H1 (cell line): Measurements from ENCODE around the gene CYP27B1. TPM values are rescaled to one million over a fixed set of nuclear protein-coding genes. Genes with fewer than 3 reads are reported as not detected.

Experiments
- CTCF ChIA-PET: fragments of 300-600 bp; sonication (Branson Sonifier 250); formaldehyde crosslinking; loops from one replicate; lab custom pipeline; 2021; ENCODE audit not compliant: partially characterized antibody; lab: Charles Lee
- POLR2A ChIA-PET: fragments of 300-600 bp; sonication (Branson Sonifier 250); formaldehyde crosslinking; loops from one replicate; lab custom pipeline; 2021; ENCODE audit warnings: inconsistent platforms; ENCODE audit not compliant: partially characterized antibody; lab: Charles Lee
- DNase-seq, 2 experiments: peaks; one replicate each; pipeline versions ENCODE4 v3.0.0 to v3.0.0-alpha.2; 2010 to 2022; ENCODE audit warnings: low spot score in 2 of 2, low read depth in 1 of 2, mixed read lengths in 1 of 2
- FAIRE-seq: peaks from 2 replicates; lab custom pipeline; 2011; peaks lifted over from hg19 to GRCh38; lab: Jason Lieb, UNC
- H2AFZ ChIP-seq: 2 replicates; pipeline ENCODE4 v1.8.1; 2012; ENCODE audit warnings: low read length, inconsistent platforms
- H2AK5ac ChIP-seq: 2 replicates; pipeline ENCODE4 v1.6.1; 2013; ENCODE audit warnings: low read depth, low read length
- H2BK120ac ChIP-seq: replicated peaks from 2 replicates; pipeline ENCODE3; 2013; ENCODE audit warnings: low read depth, low read length, inconsistent platforms
- H2BK12ac ChIP-seq: 2 replicates; pipeline ENCODE4 v1.6.1; 2013; ENCODE audit warnings: low read depth, low read length
- H2BK15ac ChIP-seq: 2 replicates; pipeline ENCODE4 v1.6.1; 2013; ENCODE audit warnings: low read length
- H2BK20ac ChIP-seq: 2 replicates; pipeline ENCODE4 v1.6.1; 2013; ENCODE audit warnings: low read length
- H2BK5ac ChIP-seq: 2 replicates; pipeline ENCODE4 v1.6.1; 2013; ENCODE audit warnings: low read depth, low read length
- H3K14ac ChIP-seq: 2 replicates; pipeline ENCODE4 v1.6.1; 2013; ENCODE audit warnings: inconsistent platforms; ENCODE audit not compliant: insufficient read length
- H3K18ac ChIP-seq: 2 replicates; pipeline ENCODE4 v1.6.1; 2013; ENCODE audit warnings: low read length; ENCODE audit errors: extremely low read depth
- H3K23ac ChIP-seq: 2 replicates; pipeline ENCODE4 v1.6.1; 2013; ENCODE audit warnings: inconsistent platforms; ENCODE audit not compliant: insufficient read length
- H3K23me2 ChIP-seq: 2 replicates; pipeline ENCODE4 v1.6.1; 2013; ENCODE audit warnings: low read depth, low read length
- H3K27ac ChIP-seq: 2 replicates; pipeline ENCODE4 v1.6.1; 2011; ENCODE audit warnings: low read depth, low read length, inconsistent platforms
- H3K27me3 ChIP-seq, 4 experiments: replicated peaks in 1 of 4; 1 replicate in 1 of 4; 2 replicates in 3 of 4; pipeline versions ENCODE4 v1.6.1 to v1.8.1; 2011 to 2013; ENCODE audit warnings: low read length in 3 of 4, mild to moderate bottlenecking in 3 of 4, inconsistent platforms in 2 of 4, mixed read lengths in 2 of 4, moderate library complexity in 1 of 4; ENCODE audit not compliant: control insufficient read depth in 3 of 4, insufficient read depth in 3 of 4; ENCODE audit errors: extremely low read depth in 1 of 4
- H3K36me3 ChIP-seq, 4 experiments: 2 replicates each; pipeline versions ENCODE4 v1.6.1 to v1.8.1; 2011 to 2013; ENCODE audit warnings: mild to moderate bottlenecking in 4 of 4, low read length in 3 of 4, moderate library complexity in 2 of 4, control low read depth in 1 of 4, inconsistent platforms in 1 of 4; ENCODE audit not compliant: insufficient read depth in 4 of 4, control insufficient read depth in 2 of 4
- H3K4ac ChIP-seq: replicated peaks from 2 replicates; pipeline ENCODE3; 2013; ENCODE audit warnings: low read length, low read depth, mixed read lengths, inconsistent platforms; ENCODE audit not compliant: insufficient read length
- H3K4me1 ChIP-seq, 4 experiments: replicated peaks in 1 of 4; 1 replicate in 1 of 4; 2 replicates in 3 of 4; pipeline versions ENCODE4 v1.6.1 to v1.8.1; 2011 to 2013; ENCODE audit warnings: low read length in 3 of 4, inconsistent platforms in 2 of 4, mixed read lengths in 1 of 4; ENCODE audit not compliant: insufficient read depth in 4 of 4, control insufficient read depth in 3 of 4
- H3K4me2 ChIP-seq, 2 experiments: 2 replicates each; pipeline versions ENCODE4 v1.6.1 to v1.8.1; 2011 to 2013; ENCODE audit warnings: low read depth in 2 of 2, low read length in 2 of 2, control low read depth in 1 of 2, inconsistent platforms in 1 of 2, mild to moderate bottlenecking in 1 of 2; ENCODE audit not compliant: insufficient read depth in 1 of 2
- H3K4me3 ChIP-seq, 4 experiments: fragments of 200-600, 300-600 bp in 1 of 4; sonication (generic), shearing (Covaris generic), sonication (Bioruptor Twin) in 1 of 4; 2 replicates each; pipeline versions ENCODE4 v1.5.1 to v1.8.1; 2011 to 2016; ENCODE audit warnings: low read length in 4 of 4, low read depth in 3 of 4, control low read depth in 2 of 4, inconsistent platforms in 2 of 4, mild to moderate bottlenecking in 2 of 4, mixed read lengths in 1 of 4, moderate library complexity in 1 of 4; ENCODE audit not compliant: insufficient read depth in 2 of 4; ENCODE audit errors: extremely low read depth in 1 of 4
- H3K56ac ChIP-seq: replicated peaks from 2 replicates; pipeline ENCODE3; 2013; ENCODE audit warnings: low read depth, mild to moderate bottlenecking, mixed read lengths, low read length, inconsistent platforms; ENCODE audit not compliant: insufficient read length
- H3K79me1 ChIP-seq: 2 replicates; pipeline ENCODE4 v1.6.1; 2013; ENCODE audit warnings: low read depth, low read length, control low read depth
- H3K79me2 ChIP-seq, 2 experiments: 2 replicates each; pipeline versions ENCODE4 v1.6.1 to v1.8.1; 2012 to 2013; ENCODE audit warnings: low read length in 2 of 2, mild to moderate bottlenecking in 2 of 2, inconsistent platforms in 1 of 2; ENCODE audit not compliant: insufficient read depth in 2 of 2, control insufficient read depth in 1 of 2
- H3K9ac ChIP-seq, 4 experiments: replicated peaks in 1 of 4; 1 replicate in 1 of 4; 2 replicates in 3 of 4; pipeline versions ENCODE4 v1.6.1 to v1.8.1; 2011 to 2013; ENCODE audit warnings: low read depth in 3 of 4, low read length in 3 of 4, control low read depth in 2 of 4, mild to moderate bottlenecking in 2 of 4, moderate library complexity in 2 of 4, inconsistent platforms in 1 of 4; ENCODE audit errors: extremely low read depth in 1 of 4
- H3K9me3 ChIP-seq, 2 experiments: 2 replicates each; pipeline versions ENCODE4 v1.6.1 to v1.8.1; 2012 to 2013; ENCODE audit warnings: mild to moderate bottlenecking in 2 of 2, moderate library complexity in 2 of 2, control low read depth in 1 of 2, inconsistent platforms in 1 of 2, low read depth in 1 of 2, low read length in 1 of 2, mixed read lengths in 1 of 2; ENCODE audit not compliant: insufficient read depth in 2 of 2
- H4K20me1 ChIP-seq, 2 experiments: replicated peaks in 1 of 2; 2 replicates each; pipeline versions ENCODE3 to v1.8.1; 2011 to 2013; ENCODE audit warnings: inconsistent platforms in 2 of 2, low read length in 2 of 2, mild to moderate bottlenecking in 1 of 2; ENCODE audit not compliant: insufficient read depth in 2 of 2, control insufficient read depth in 1 of 2
- H4K5ac ChIP-seq: 2 replicates; pipeline ENCODE4 v1.6.1; 2013; ENCODE audit warnings: low read length, low read depth, mixed read lengths, inconsistent platforms; ENCODE audit not compliant: insufficient read length
- H4K8ac ChIP-seq: 2 replicates; pipeline ENCODE4 v1.8.0; 2013; ENCODE audit warnings: mild to moderate bottlenecking, moderate library complexity, low read length, inconsistent platforms; ENCODE audit not compliant: insufficient read depth; ENCODE audit errors: extremely low read depth
- H4K91ac ChIP-seq: replicated peaks from 2 replicates; pipeline ENCODE3; 2013; ENCODE audit warnings: low read length, mixed read lengths, inconsistent platforms; ENCODE audit not compliant: insufficient read length
- RAD21 ChIP-seq, 2 experiments: IDR thresholded peaks in 1 of 2; conservative IDR thresholded peaks in 1 of 2; 2 replicates each; pipeline ENCODE4 v1.6.1; 2011; ENCODE audit warnings: low read depth in 2 of 2, low read length in 2 of 2, improper control_type of control experiment in 1 of 2, inconsistent platforms in 1 of 2, mild to moderate bottlenecking in 1 of 2, moderate library complexity in 1 of 2
- WGBS, 2 experiments: shearing (Covaris generic) in 1 of 2; methylation state at CpG; one replicate each; pipeline versions ENCODE4 v1.1.6 to v1.1.7; 2013 to 2015; ENCODE audit warnings: low lambda C conversion rate in 2 of 2, mixed read lengths in 2 of 2, inconsistent platforms in 1 of 2, low coverage in 1 of 2, missing lambda C conversion rate in 1 of 2; ENCODE audit not compliant: insufficient replicate concordance in 2 of 2, insufficient coverage in 1 of 2, insufficient read length in 1 of 2; ENCODE audit errors: extremely low coverage in 1 of 2, missing lambda C conversion rate in 1 of 2; 5-methylcytosine and 5-hydroxymethylcytosine counted together
- polyA plus RNA-seq, 7 experiments: library from polyadenylated mRNA; depleted of rRNA in 3 of 7; stranded (reverse) in 5 of 7; unstranded in 2 of 7; fragments of >200 nt in 5 of 7; fragments of 200-250 nt in 2 of 7; gene quantifications; 1 replicate in 5 of 7; 2 replicates in 1 of 7; 4 replicates in 1 of 7; pipeline versions ENCODE4 v1.2.1 to v1.2.3, GENCODE V29; 2011 to 2013; ENCODE audit warnings: missing spikeins in 2 of 7, mixed read lengths in 2 of 7
- total RNA-seq: library from RNA; stranded (reverse); fragmentation: NEBNext Ultra II Directional; extraction: Animal tissue kit (Norgen Biotek cat#: 25700); gene quantifications from 2 replicates; pipeline ENCODE4 v1.2.1, GENCODE V29; 2021

Gene CYP27B1
- total and polyA plus RNA-seq, 2 of the 8 experiments (the other 6 are each of a cell fraction or from before 2014, with no cell fraction given) = 2.9 to 3.3 TPM

DNA sequence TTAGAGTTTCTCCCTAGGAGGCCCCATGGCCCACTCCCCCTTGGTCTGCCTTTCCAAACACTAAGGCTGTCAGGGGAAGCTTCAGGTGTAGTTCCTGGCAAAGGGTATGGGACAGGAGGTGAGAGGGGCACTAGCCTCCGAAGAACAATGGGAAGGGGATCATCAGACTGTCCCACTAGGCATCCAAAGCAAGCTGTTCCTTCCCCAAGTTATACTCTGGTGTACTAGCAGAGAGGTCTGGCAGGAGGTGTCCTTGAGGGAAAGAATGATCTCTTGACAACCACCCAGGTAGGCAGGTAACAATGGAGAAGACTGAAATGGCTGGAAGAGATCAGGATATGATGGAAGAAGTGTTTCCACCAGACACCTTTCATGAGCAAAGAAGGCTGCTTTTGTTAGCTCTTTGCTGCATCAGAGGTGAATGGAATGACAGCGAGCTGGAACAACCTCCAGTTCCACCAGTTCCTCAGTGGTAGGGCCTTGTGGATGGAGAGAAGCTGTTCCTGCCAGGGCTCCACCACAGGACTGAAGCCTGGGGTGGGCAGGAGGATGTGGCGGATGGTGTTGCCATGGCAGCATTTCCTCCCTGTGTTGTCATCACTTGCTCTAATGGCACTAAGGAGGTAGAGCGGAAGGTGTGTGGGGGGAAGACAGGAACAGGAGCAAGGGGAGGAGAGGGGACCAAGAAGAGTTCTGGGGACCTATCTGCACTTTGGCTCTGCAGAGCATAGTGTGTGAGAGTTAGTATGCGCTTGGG lies 26.0 kb downstream of the CYP27B1 start:
- no peak overlapping the region for H4K8ac ChIP-seq
- ChIA-PET CTCF (interaction anchor here (1.0 to 11.2 kb wide), 10 partner anchors 8 to 149 kb away, joined by 3 to 149 read pairs (median 6); partner anchors contain the start of gene B4GALNT1), POLR2A (interaction anchor here (0.9 to 3.9 kb wide), 7 partner anchors 8 to 121 kb away, joined by 3 to 25 read pairs (median 4); partner anchors contain the start of genes CDK4, EEF1AKMT3 and METTL1)
- H4K5ac ChIP-seq = no peak overlapping the region
- H3K4me3 ChIP-seq = no peak overlapping the region
- TF ChIP-seq RAD21 (IDR thresholded peaks at IDR 0.05 in 1 of 2, conservative IDR thresholded peaks at IDR 0.05 in 1 of 2; ENCODE audit: low read depth in 2 of 2, low read length in 2 of 2) = no peak
- H3K79me2 ChIP-seq = no peaks in the 10 kb centered on the region
- no peaks in the 10 kb centered on the region; a peak in 1 of 4 replicates for H3K9me3 ChIP-seq
- no peak overlapping the region for H4K91ac ChIP-seq
- no peak overlapping the region for H3K27ac ChIP-seq
- H2BK120ac ChIP-seq = no peak overlapping the region
- no peak overlapping the region for H3K4ac ChIP-seq
- H2BK5ac ChIP-seq = no peak overlapping the region
- H3K9ac ChIP-seq = no peak overlapping the region
- H2BK20ac ChIP-seq = no peak overlapping the region
- peaks cover 5% of the 10 kb centered on the region for H3K79me1 ChIP-seq
- peaks cover 36 to 60% (median 55%) of the 10 kb centered on the region in 4 experiments for H3K27me3 ChIP-seq
- H3K56ac ChIP-seq = no peak overlapping the region
- H4K20me1 ChIP-seq = peaks cover 0 to 7% of the 10 kb centered on the region in 2 experiments
- no peak overlapping the region; the same call in 1 of the 2 replicates for H2BK12ac ChIP-seq
- FAIRE-seq (no peak), DNase-seq (no peak)
- no peak overlapping the region for H3K23ac ChIP-seq
- no peak overlapping the region; a peak in 1 of 4 replicates for H3K4me2 ChIP-seq
- no peak overlapping the region for H2AK5ac ChIP-seq
- peak overlapping the region; percentile 62; the same call in 1 of the 2 replicates for H2BK15ac ChIP-seq
- no peak overlapping the region for H2AFZ ChIP-seq
- H3K4me1 ChIP-seq = peaks cover 0 to 28% (median 13%) of the 10 kb centered on the region in 4 experiments; a peak in 6 of 7 replicates
- no peak overlapping the region for H3K18ac ChIP-seq
- H3K36me3 ChIP-seq = peaks cover 0 to 6% (median under 1%) of the 10 kb centered on the region in 4 experiments; a peak in 2 of 8 replicates
- peaks cover 6% of the 10 kb centered on the region for H3K23me2 ChIP-seq
- 85% methylated on average over 5 of the region's 5 CpGs; no CpG with 5 or more reads in 1 of the 2 experiments for WGBS, 2 experiments
- no peak overlapping the region for H3K14ac ChIP-seq
